ENCODE measurements around the gene FAM170B.

The FAM170B gene

DNA sequence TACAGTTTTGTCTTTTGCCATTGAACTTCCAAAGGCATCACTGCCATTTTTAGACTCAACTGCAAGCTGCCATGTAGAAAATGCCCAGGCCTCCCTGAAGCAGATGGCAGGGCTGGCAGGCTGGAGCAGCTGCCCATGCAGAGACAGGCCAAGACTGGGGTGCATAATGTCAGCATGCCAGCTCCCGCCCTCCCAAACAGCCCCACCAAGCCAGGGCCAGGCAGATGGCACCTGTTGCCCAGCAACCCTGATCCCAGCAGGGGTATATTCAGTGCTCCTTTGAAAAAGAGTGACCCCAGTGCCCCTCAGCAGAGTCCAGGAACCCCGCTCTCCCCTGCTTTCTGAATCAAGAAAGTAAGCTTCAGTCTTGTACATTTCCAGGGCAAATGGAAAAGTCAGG, 51.1 kb downstream of the FAM170B start:
- no peaks in the 10 kb centered on the region for H3K79me2 ChIP-seq (ENCODE audit: insufficient read depth, low read length)
- H3K4me3 ChIP-seq (ENCODE audit: low read length, poor library complexity, severe bottlenecking), result no peak overlapping the region
- no peaks in the 10 kb centered on the region for H3K4me1 ChIP-seq (ENCODE audit: insufficient read depth, low read length, poor library complexity, severe bottlenecking)

DNA sequence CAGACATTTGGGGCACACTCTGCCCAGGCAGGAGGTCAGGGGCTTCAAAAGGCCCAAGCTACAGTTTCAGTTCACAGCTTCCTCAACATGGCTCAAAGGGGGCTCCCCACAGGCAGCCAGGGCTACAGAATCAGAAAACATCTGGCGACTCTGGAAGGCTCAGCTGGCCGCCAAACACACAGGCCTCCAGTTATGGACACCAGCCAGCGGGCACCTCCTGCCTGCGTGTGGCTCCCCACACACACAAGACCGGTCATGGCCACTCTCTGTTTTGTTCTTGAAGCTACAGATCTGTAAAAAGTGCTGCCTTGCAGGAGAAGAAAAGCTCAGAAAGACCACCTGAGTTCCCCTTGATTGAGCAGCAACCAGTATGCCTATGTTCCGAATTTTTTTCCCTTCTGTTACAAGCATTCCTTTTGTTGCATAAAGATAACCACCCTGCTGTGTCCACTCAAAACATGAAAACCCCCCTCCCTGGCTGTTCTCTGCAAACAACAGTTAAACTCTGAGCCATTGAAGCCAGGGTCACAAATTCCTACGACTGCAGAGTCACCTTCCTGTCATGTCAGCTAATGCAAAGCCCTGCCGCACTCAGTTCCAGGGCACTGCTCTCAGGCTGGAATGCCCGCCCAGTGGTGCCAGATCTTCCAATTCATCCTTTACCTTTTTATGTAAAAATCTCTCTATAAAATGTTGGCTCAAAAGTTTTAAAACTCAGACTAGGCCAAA, 52.1 kb downstream of the FAM170B start:
- Histone ChIP-seq H3K4me1 (ENCODE audit: insufficient read depth, low read length, poor library complexity, severe bottlenecking) (no peaks in the 10 kb centered on the region), H3K27me3 (ENCODE audit: insufficient read depth, low read length, poor library complexity, severe bottlenecking) (no peaks in the 10 kb centered on the region), H3K9ac (ENCODE audit: low read depth, low read length, poor library complexity, severe bottlenecking) (no peak overlapping the region)

More for the DNA sequence above, 51.1 kb downstream of the FAM170B start:
- Histone ChIP-seq H3K9me3 (ENCODE audit: insufficient read depth, low read depth, low read length) (0 out of 2 replicates have a peak, but pooled peaks cover 6% of the 10 kb centered on the region), H3K27me3 (ENCODE audit: insufficient read depth, low read length, poor library complexity, severe bottlenecking) (no peaks in the 10 kb centered on the region), H2AFZ (ENCODE audit: low read length) (no peak overlapping the region), H3K36me3 (ENCODE audit: insufficient read depth, low read length) (no peaks in the 10 kb centered on the region), H3F3A (ENCODE audit: low read depth) (no peaks in the 10 kb centered on the region), H4K20me1 (ENCODE audit: insufficient read depth, low read length, poor library complexity, severe bottlenecking) (no peaks in the 10 kb centered on the region), H3K9me2 (replicated peaks; ENCODE audit: low read depth, low read length) (no peaks in the 10 kb centered on the region), H3K4me2 (ENCODE audit: low read depth, low read length, poor library complexity, severe bottlenecking) (no peak overlapping the region), H3K9ac (ENCODE audit: low read depth, low read length, poor library complexity, severe bottlenecking) (no peak overlapping the region)
- TF ChIP-seq EZH2phosphoT487 (IDR thresholded peaks at IDR 0.05; ENCODE audit: borderline replicate concordance), result no peak
- TF ChIP-seq, protein P1, sequence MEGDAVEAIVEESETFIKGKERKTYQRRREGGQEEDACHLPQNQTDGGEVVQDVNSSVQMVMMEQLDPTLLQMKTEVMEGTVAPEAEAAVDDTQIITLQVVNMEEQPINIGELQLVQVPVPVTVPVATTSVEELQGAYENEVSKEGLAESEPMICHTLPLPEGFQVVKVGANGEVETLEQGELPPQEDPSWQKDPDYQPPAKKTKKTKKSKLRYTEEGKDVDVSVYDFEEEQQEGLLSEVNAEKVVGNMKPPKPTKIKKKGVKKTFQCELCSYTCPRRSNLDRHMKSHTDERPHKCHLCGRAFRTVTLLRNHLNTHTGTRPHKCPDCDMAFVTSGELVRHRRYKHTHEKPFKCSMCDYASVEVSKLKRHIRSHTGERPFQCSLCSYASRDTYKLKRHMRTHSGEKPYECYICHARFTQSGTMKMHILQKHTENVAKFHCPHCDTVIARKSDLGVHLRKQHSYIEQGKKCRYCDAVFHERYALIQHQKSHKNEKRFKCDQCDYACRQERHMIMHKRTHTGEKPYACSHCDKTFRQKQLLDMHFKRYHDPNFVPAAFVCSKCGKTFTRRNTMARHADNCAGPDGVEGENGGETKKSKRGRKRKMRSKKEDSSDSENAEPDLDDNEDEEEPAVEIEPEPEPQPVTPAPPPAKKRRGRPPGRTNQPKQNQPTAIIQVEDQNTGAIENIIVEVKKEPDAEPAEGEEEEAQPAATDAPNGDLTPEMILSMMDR (conservative IDR thresholded peaks at IDR 0.05; ENCODE audit: low read length), result no peak

More for the DNA sequence above, 52.1 kb downstream of the FAM170B start:
- no peak overlapping the region for H3K4me3 ChIP-seq (ENCODE audit: low read length, poor library complexity, severe bottlenecking)
- 0 out of 2 replicates have a peak, but pooled peaks cover 6% of the 10 kb centered on the region for H3K9me3 ChIP-seq (ENCODE audit: insufficient read depth, low read depth, low read length)
- H2AFZ ChIP-seq (ENCODE audit: low read length), result no peak overlapping the region
- no peaks in the 10 kb centered on the region for H3F3A ChIP-seq (ENCODE audit: low read depth)
- TF ChIP-seq, protein P1 (conservative IDR thresholded peaks at IDR 0.05; ENCODE audit: low read length), result no peak
- TF ChIP-seq EZH2phosphoT487 (IDR thresholded peaks at IDR 0.05; ENCODE audit: borderline replicate concordance), result no peak
- H4K20me1 ChIP-seq (ENCODE audit: insufficient read depth, low read length, poor library complexity, severe bottlenecking), result no peaks in the 10 kb centered on the region
- no peaks in the 10 kb centered on the region for H3K79me2 ChIP-seq (ENCODE audit: insufficient read depth, low read length)
- H3K9me2 ChIP-seq (replicated peaks; ENCODE audit: low read depth, low read length), result no peaks in the 10 kb centered on the region
- no peak overlapping the region for H3K4me2 ChIP-seq (ENCODE audit: low read depth, low read length, poor library complexity, severe bottlenecking)
- H3K36me3 ChIP-seq (ENCODE audit: insufficient read depth, low read length), result no peaks in the 10 kb centered on the region

Measured in Loucy (cell line).